Measurements from ENCODE around the gene GARIN5B. TPM values are rescaled to one million over a fixed set of nuclear protein-coding genes. Genes with fewer than 3 reads are reported as not detected.

Gene GARIN5B
- total and polyA plus RNA-seq, 2 of the 4 experiments (the other 2 are of a cell fraction), result not detected

GRCh38 chr19:55389386-55390317 is 26.6 kb upstream of the GARIN5B start (continued):
- TF ChIP-seq CHD1 (IDR thresholded peaks at IDR 0.05; ENCODE audit: low read depth, low read length), result no peak
- TF ChIP-seq POLR2A (IDR thresholded peaks at IDR 0.05; ENCODE audit: low read depth, low read length), result no peak
- TF ChIP-seq MXI1 (IDR thresholded peaks at IDR 0.05; ENCODE audit: borderline replicate concordance, low read depth, low read length), result no peak

GRCh38 chr19:55387736-55388497 is 24.9 kb upstream of the GARIN5B start:
- Histone ChIP-seq H3K4me1 (ENCODE audit: control insufficient read depth, insufficient read depth, low read length) (peaks cover 50% of the 10 kb centered on the region), H2AK9ac (replicated peaks; ENCODE audit: low read depth, low read length, poor library complexity) (peak overlapping the region; percentile 48), H4K5ac (ENCODE audit: low read depth, low read length) (no peak overlapping the region), H3K23ac (ENCODE audit: low read depth, low read length) (peak overlapping the region; percentile 72), H2BK20ac (ENCODE audit: low read depth, low read length) (no peak overlapping the region), H3K9ac (ENCODE audit: low read depth, low read length) (peak overlapping the region; percentile 91), H3K14ac (replicated peaks; ENCODE audit: low read depth, low read length) (peak overlapping the region; percentile 73; the same call in 1 of the 2 replicates), H3K56ac (ENCODE audit: extremely low read depth, insufficient read depth, low read length) (no peak overlapping the region), H3K4ac (ENCODE audit: low read depth, low read length) (no peak overlapping the region), H2AFZ (replicated peaks; ENCODE audit: low read length, poor library complexity) (no peak overlapping the region), H2BK120ac (ENCODE audit: low read depth, low read length) (no peak overlapping the region), H2BK5ac (ENCODE audit: low read depth, low read length, poor library complexity, severe bottlenecking) (no peak overlapping the region), H2BK15ac (ENCODE audit: low read depth, low read length) (no peak overlapping the region), H3K4me2 (ENCODE audit: low read depth, low read length) (peak overlapping the region; percentile 96), H3K9me1 (ENCODE audit: insufficient read depth, low read length) (peaks cover 34% of the 10 kb centered on the region), H3K27ac (ENCODE audit: insufficient read depth, low read length) (peak overlapping the region; percentile 12; the same call in 1 of the 2 replicates), H3K79me1 (ENCODE audit: low read depth in 1 of 2, low read length in 2 of 2) (peaks cover 30 to 73% of the 10 kb centered on the region in 2 experiments), H3K18ac (ENCODE audit: low read depth, low read length) (no peak overlapping the region), H3K9me3 (ENCODE audit: control insufficient read depth, insufficient read depth, low read length) (no peaks in the 10 kb centered on the region), H3K4me3 (ENCODE audit: insufficient read depth, low read depth, low read length) (peak overlapping the region; percentile 74), H3K27me3 (ENCODE audit: control insufficient read depth, insufficient read depth, low read length) (no peaks in the 10 kb centered on the region), H4K91ac (ENCODE audit: insufficient read depth, low read depth, low read length) (no peak overlapping the region), H3K36me3 (ENCODE audit: control insufficient read depth, insufficient read depth, low read length) (peaks cover 48% of the 10 kb centered on the region), H4K20me1 (ENCODE audit: insufficient read depth, low read length) (peaks cover 70% of the 10 kb centered on the region), H2AK5ac (ENCODE audit: low read depth, low read length) (0 out of 2 replicates have a peak overlapping the region, but pooled peaks have one; percentile 17), H4K8ac (ENCODE audit: low read depth in 2 of 2, low read length in 2 of 2) (no peak overlapping the region)
- BruUV-seq (replicated peaks), result no TSS peak
- ChIA-PET POLR2A (ENCODE audit: unreplicated experiment) (interaction anchor here (0.7 kb wide), 1 partner anchor 19 kb away, joined by 3 read pairs; no protein-coding TSS in a partner anchor), CTCF (no interaction called here)
- ATAC-seq (ENCODE audit: low read depth), result no peak
- dilution Hi-C loops (cut with HindIII; ENCODE audit: low sequenced_read_pairs, unreplicated experiment), result no loop called here
- 91% methylated on average over 5 of the region's 24 CpGs; no CpG with 5 or more reads in 1 of the 2 experiments for WGBS, 2 experiments (ENCODE audit: extremely low coverage in 2 of 2, insufficient read length in 1 of 2)
- intact Hi-C loops (cut with micrococcal nuclease), result loop anchor here (5.0 kb wide), 2 partner anchors 86 to 106 kb away; partner anchors contain the start of genes BRSK1 and HSPBP1
- DNase-seq, result no peak
- in situ Hi-C loops (cut with MboI; ENCODE audit: low sequenced_read_pairs), result loop anchor here (10.0 kb wide), 1 partner anchor 93 kb away; no protein-coding TSS in a partner anchor
- no peak for TF ChIP-seq MXI1 (IDR thresholded peaks at IDR 0.05; ENCODE audit: borderline replicate concordance, low read depth, low read length)
- TF ChIP-seq NFE2L2 (IDR thresholded peaks at IDR 0.05; ENCODE audit: low read depth, low read length), result no peak
- TF ChIP-seq SMC3 (IDR thresholded peaks at IDR 0.05; ENCODE audit: low read depth, low read length), result no peak
- TF ChIP-seq CEBPB (IDR thresholded peaks at IDR 0.05; ENCODE audit: low read depth, low read length), result no peak
- no peak for TF ChIP-seq USF2 (IDR thresholded peaks at IDR 0.05; ENCODE audit: low read depth, low read length)
- no peak for TF ChIP-seq RAD21 (IDR thresholded peaks at IDR 0.05; ENCODE audit: low read length)
- TF ChIP-seq MAZ (IDR thresholded peaks at IDR 0.05; ENCODE audit: borderline replicate concordance, low read depth, low read length), result no peak
- no peak; the same call in 1 of the 2 replicates for TF ChIP-seq POLR2A (IDR thresholded peaks at IDR 0.05; ENCODE audit: low read depth, low read length)
- no peak for TF ChIP-seq CTCF (conservative IDR thresholded peaks at IDR 0.05; ENCODE audit: low read depth, low read length)
- TF ChIP-seq CHD1 (IDR thresholded peaks at IDR 0.05; ENCODE audit: low read depth, low read length), result no peak
